HepG2 (cell line): Measurements from ENCODE around the gene DLL4. TPM values are rescaled to one million over a fixed set of nuclear protein-coding genes. Genes with fewer than 3 reads are reported as not detected.

Experiments
- CREM ChIP-seq, 2 experiments: sonication (generic) in 1 of 2; formaldehyde crosslinking in 1 of 2; IDR thresholded peaks; 2 replicates each; pipeline versions ENCODE4 v1.4.0 to v1.6.1; 2016 to 2020; ENCODE audit warnings: antibody characterized with exemption in 1 of 2, mild to moderate bottlenecking in 1 of 2, missing genetic modification reagents in 1 of 2
- EHMT2 ChIP-seq: fragments of 200-600 bp; sonication (generic); IDR thresholded peaks from 2 replicates; pipeline ENCODE4 v1.7.0; 2017; ENCODE audit warnings: antibody characterized with exemption, low read depth, low read length, borderline replicate concordance
- HCFC1 ChIP-seq: fragments of 150-350 bp; IDR thresholded peaks from 2 replicates; pipeline ENCODE4 v1.6.1; 2014; ENCODE audit warnings: low read depth, low read length
- RARG ChIP-seq: sonication (generic); formaldehyde crosslinking; IDR thresholded peaks from 2 replicates; pipeline ENCODE4 v1.4.0; 2020; ENCODE audit warnings: low read depth, mild to moderate bottlenecking, missing genetic modification reagents
- RXRB ChIP-seq: IDR thresholded peaks from 2 replicates; pipeline ENCODE4 v1.6.1; 2016; ENCODE audit warnings: borderline replicate concordance, missing genetic modification reagents, missing compliant biosample characterization
- TEAD2 ChIP-seq: sonication (generic); formaldehyde crosslinking; IDR thresholded peaks from 2 replicates; pipeline ENCODE4 v1.9.0; 2021; ENCODE audit warnings: missing genetic modification reagents
- TP53 ChIP-seq: sonication (generic); formaldehyde crosslinking; conservative IDR thresholded peaks from 2 replicates; pipeline ENCODE4 v1.4.0; 2020; ENCODE audit warnings: missing genetic modification reagents
- ZNF143 ChIP-seq: sonication (generic); formaldehyde crosslinking; IDR thresholded peaks from 2 replicates; pipeline ENCODE4 v1.4.0; 2020; ENCODE audit warnings: missing genetic modification reagents
- ZNF234 ChIP-seq: sonication (generic); formaldehyde crosslinking; conservative IDR thresholded peaks from 2 replicates; pipeline ENCODE4 v1.5.1; 2020; ENCODE audit warnings: mild to moderate bottlenecking, missing genetic modification reagents
- ZNF383 ChIP-seq: sonication (generic); formaldehyde crosslinking; IDR thresholded peaks from 2 replicates; pipeline ENCODE4 v1.4.0; 2020; ENCODE audit warnings: missing genetic modification reagents, mild to moderate bottlenecking, borderline replicate concordance
- ZNF432 ChIP-seq: sonication (generic); formaldehyde crosslinking; IDR thresholded peaks from 2 replicates; pipeline ENCODE4 v1.5.0; 2020; ENCODE audit warnings: missing genetic modification reagents, mild to moderate bottlenecking, borderline replicate concordance
- polyA plus RNA-seq, 8 experiments: library from polyadenylated mRNA; depleted of rRNA in 3 of 8; stranded (reverse) in 7 of 8; unstranded in 1 of 8; fragments of >200 nt; fragmentation: Illumina TruSeq in 4 of 8; extraction: Trizol in 4 of 8; gene quantifications; 2 replicates each; pipeline versions ENCODE4 v1.2.1 to v1.2.3, GENCODE V29; 2011 to 2016; ENCODE audit warnings: low read depth in 4 of 8, missing spikeins in 1 of 8, mixed read lengths in 1 of 8; ENCODE audit not compliant: insufficient read depth in 1 of 8
- total RNA-seq, 5 experiments: library from RNA; depleted of rRNA; stranded (reverse); fragments of >200 nt; fragmentation: Illumina TruSeq; extraction: Trizol; gene quantifications; 2 replicates each; pipeline ENCODE4 v1.2.3, GENCODE V29; 2016; ENCODE audit warnings: low read depth in 1 of 5
- TF ChIP-seq, protein P1 (sequence below): sonication (generic); formaldehyde crosslinking; IDR thresholded peaks from 2 replicates; pipeline ENCODE4 v1.4.0; 2020; ENCODE audit warnings: mild to moderate bottlenecking, missing genetic modification reagents
- TF ChIP-seq, protein P2 (sequence below): sonication (generic); formaldehyde crosslinking; IDR thresholded peaks from 2 replicates; pipeline ENCODE4 v1.8.0; 2022; ENCODE audit warnings: low read depth, missing genetic modification reagents
- TF ChIP-seq, protein P3 (sequence below): sonication (generic); formaldehyde crosslinking; IDR thresholded peaks from 2 replicates; pipeline ENCODE4 v1.5.0; 2020; ENCODE audit warnings: missing genetic modification reagents
- TF ChIP-seq, protein P4 (sequence below): sonication (generic); formaldehyde crosslinking; IDR thresholded peaks from 2 replicates; pipeline ENCODE4 v1.4.0; 2020; ENCODE audit warnings: missing genetic modification reagents
- TF ChIP-seq, protein P5 (sequence below): sonication (generic); formaldehyde crosslinking; IDR thresholded peaks from 2 replicates; pipeline ENCODE4 v1.4.0; 2020; ENCODE audit warnings: low read depth, mild to moderate bottlenecking, missing genetic modification reagents
- TF ChIP-seq, protein P6 (sequence below): sonication (generic); formaldehyde crosslinking; IDR thresholded peaks from 2 replicates; pipeline ENCODE4 v1.9.0; 2021; ENCODE audit warnings: missing genetic modification reagents, borderline replicate concordance
- TF ChIP-seq, protein P7 (sequence below): sonication (generic); formaldehyde crosslinking; IDR thresholded peaks from 2 replicates; pipeline ENCODE4 v1.4.0; 2020; ENCODE audit warnings: mild to moderate bottlenecking, missing genetic modification reagents

The DLL4 gene
- total and polyA plus RNA-seq, 2 of the 13 experiments (the other 11 are each of a cell fraction or from before 2014, with no cell fraction given), result 0.20 to 0.25 TPM

DNA sequence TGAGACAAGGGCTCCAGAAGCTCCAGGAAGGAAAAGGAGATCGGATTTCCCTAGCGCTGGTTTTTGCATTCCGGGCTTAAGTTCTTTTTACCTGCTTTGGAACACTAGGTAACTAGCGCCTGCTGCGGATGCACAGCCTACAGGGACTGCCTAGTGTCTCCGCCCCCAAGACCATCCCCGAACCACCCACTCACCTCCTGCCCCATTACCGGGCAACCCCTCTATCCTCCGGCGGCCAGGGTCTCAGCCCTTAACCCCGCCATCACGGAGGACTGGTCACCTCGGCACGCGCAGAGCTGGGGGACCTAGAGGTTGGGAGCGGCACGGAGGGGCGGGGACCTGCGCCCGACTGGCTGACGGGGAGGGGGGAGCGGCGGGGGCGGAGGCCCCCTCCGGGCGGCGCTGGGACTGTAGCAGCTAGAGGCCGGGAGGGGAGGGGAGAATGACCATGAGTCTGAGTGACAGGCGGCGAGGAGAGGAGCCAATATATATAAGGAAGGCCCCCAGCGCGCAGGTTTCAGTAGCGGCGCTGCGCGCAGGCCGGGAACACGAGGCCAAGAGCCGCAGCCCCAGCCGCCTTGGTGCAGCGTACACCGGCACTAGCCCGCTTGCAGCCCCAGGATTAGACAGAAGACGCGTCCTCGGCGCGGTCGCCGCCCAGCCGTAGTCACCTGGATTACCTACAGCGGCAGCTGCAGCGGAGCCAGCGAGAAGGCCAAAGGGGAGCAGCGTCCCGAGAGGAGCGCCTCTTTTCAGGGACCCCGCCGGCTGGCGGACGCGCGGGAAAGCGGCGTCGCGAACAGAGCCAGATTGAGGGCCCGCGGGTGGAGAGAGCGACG lies at the start of gene DLL4 (continued):
- TF ChIP-seq, protein P1, sequence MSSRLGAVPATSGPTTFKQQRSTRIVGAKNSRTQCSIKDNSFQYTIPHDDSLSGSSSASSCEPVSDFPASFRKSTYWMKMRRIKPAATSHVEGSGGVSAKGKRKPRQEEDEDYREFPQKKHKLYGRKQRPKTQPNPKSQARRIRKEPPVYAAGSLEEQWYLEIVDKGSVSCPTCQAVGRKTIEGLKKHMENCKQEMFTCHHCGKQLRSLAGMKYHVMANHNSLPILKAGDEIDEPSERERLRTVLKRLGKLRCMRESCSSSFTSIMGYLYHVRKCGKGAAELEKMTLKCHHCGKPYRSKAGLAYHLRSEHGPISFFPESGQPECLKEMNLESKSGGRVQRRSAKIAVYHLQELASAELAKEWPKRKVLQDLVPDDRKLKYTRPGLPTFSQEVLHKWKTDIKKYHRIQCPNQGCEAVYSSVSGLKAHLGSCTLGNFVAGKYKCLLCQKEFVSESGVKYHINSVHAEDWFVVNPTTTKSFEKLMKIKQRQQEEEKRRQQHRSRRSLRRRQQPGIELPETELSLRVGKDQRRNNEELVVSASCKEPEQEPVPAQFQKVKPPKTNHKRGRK (CRISPR knock-in tag), result no peak
- TF ChIP-seq TEAD2 (CRISPR knock-in tag) (no peak), RXRB (0 out of 2 replicates have a peak, but pooled peaks have one; percentile 30), EHMT2 (no peak), ZNF234 (CRISPR knock-in tag) (no peak), CREM (IDR thresholded peaks at IDR 0.05) (no peak), CREM (CRISPR knock-in tag; IDR thresholded peaks at IDR 0.05) (no peak), ZNF383 (CRISPR knock-in tag) (no peak), HCFC1 (no peak), ZNF143 (CRISPR knock-in tag) (no peak), TP53 (CRISPR knock-in tag) (no peak), ZNF432 (no peak), RARG (CRISPR knock-in tag) (no peak)
- TF ChIP-seq, protein P2, sequence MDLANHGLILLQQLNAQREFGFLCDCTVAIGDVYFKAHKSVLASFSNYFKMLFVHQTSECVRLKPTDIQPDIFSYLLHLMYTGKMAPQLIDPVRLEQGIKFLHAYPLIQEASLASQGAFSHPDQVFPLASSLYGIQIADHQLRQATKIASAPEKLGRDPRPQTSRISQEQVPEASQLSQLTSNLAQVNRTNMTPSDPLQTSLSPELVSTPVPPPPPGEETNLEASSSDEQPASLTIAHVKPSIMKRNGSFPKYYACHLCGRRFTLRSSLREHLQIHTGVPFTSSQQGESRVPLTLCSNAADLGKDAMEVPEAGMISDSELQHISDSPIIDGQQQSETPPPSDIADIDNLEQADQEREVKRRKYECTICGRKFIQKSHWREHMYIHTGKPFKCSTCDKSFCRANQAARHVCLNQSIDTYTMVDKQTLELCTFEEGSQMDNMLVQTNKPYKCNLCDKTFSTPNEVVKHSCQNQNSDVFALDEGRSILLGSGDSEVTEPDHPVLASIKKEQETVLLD (CRISPR knock-in tag), result no peak
- TF ChIP-seq, protein P3, sequence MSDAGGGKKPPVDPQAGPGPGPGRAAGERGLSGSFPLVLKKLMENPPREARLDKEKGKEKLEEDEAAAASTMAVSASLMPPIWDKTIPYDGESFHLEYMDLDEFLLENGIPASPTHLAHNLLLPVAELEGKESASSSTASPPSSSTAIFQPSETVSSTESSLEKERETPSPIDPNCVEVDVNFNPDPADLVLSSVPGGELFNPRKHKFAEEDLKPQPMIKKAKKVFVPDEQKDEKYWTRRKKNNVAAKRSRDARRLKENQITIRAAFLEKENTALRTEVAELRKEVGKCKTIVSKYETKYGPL (CRISPR knock-in tag), result no peak
- TF ChIP-seq, protein P4, sequence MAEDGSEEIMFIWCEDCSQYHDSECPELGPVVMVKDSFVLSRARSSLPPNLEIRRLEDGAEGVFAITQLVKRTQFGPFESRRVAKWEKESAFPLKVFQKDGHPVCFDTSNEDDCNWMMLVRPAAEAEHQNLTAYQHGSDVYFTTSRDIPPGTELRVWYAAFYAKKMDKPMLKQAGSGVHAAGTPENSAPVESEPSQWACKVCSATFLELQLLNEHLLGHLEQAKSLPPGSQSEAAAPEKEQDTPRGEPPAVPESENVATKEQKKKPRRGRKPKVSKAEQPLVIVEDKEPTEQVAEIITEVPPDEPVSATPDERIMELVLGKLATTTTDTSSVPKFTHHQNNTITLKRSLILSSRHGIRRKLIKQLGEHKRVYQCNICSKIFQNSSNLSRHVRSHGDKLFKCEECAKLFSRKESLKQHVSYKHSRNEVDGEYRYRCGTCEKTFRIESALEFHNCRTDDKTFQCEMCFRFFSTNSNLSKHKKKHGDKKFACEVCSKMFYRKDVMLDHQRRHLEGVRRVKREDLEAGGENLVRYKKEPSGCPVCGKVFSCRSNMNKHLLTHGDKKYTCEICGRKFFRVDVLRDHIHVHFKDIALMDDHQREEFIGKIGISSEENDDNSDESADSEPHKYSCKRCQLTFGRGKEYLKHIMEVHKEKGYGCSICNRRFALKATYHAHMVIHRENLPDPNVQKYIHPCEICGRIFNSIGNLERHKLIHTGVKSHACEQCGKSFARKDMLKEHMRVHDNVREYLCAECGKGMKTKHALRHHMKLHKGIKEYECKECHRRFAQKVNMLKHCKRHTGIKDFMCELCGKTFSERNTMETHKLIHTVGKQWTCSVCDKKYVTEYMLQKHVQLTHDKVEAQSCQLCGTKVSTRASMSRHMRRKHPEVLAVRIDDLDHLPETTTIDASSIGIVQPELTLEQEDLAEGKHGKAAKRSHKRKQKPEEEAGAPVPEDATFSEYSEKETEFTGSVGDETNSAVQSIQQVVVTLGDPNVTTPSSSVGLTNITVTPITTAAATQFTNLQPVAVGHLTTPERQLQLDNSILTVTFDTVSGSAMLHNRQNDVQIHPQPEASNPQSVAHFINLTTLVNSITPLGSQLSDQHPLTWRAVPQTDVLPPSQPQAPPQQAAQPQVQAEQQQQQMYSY, result no peak
- TF ChIP-seq, protein P5, sequence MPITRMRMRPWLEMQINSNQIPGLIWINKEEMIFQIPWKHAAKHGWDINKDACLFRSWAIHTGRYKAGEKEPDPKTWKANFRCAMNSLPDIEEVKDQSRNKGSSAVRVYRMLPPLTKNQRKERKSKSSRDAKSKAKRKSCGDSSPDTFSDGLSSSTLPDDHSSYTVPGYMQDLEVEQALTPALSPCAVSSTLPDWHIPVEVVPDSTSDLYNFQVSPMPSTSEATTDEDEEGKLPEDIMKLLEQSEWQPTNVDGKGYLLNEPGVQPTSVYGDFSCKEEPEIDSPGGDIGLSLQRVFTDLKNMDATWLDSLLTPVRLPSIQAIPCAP (CRISPR knock-in tag), result no peak
- TF ChIP-seq, protein P6, sequence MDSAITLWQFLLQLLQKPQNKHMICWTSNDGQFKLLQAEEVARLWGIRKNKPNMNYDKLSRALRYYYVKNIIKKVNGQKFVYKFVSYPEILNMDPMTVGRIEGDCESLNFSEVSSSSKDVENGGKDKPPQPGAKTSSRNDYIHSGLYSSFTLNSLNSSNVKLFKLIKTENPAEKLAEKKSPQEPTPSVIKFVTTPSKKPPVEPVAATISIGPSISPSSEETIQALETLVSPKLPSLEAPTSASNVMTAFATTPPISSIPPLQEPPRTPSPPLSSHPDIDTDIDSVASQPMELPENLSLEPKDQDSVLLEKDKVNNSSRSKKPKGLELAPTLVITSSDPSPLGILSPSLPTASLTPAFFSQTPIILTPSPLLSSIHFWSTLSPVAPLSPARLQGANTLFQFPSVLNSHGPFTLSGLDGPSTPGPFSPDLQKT (CRISPR knock-in tag), result no peak
- TF ChIP-seq, protein P7, sequence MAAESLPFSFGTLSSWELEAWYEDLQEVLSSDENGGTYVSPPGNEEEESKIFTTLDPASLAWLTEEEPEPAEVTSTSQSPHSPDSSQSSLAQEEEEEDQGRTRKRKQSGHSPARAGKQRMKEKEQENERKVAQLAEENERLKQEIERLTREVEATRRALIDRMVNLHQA (CRISPR knock-in tag), result no peak
